Gastroesophageal sphincter (tissue), 4 donors: ENCODE results near the gene KDM4F. TPM values are rescaled to one million over a fixed set of nuclear protein-coding genes. Genes with fewer than 3 reads are reported as not detected.

Experiments
- ATAC-seq: fragments of 150-250 bp; one replicate; pipeline ENCODE4 v1.9.1; 2016; ENCODE audit warnings: mild to moderate bottlenecking, moderate library complexity
- H3K27ac ChIP-seq, 4 donors: fragments of 200-600 bp; sonication (generic) in 3 of 4; 1 replicate in 3 of 4; 2 replicates in 1 of 4; pipeline ENCODE4 v1.5.1; 2016 to 2019
- H3K27me3 ChIP-seq: fragments of 200-600 bp; sonication (generic); one replicate; pipeline ENCODE4 v1.5.1; 2019
- H3K36me3 ChIP-seq, 2 donors: fragments of 200-600 bp; sonication (generic); one replicate each; pipeline ENCODE4 v1.5.1; 2019; ENCODE audit warnings: control low read depth in 1 of 2
- H3K4me1 ChIP-seq, 3 donors: fragments of 200-600 bp; sonication (generic); 1 replicate in 2 of 3; 2 replicates in 1 of 3; pipeline ENCODE4 v1.5.1; 2016 to 2019; ENCODE audit warnings: control low read depth in 2 of 3
- H3K4me3 ChIP-seq, 2 donors: fragments of 200-600 bp; sonication (generic); one replicate each; pipeline ENCODE4 v1.5.1; 2019; ENCODE audit warnings: mild to moderate bottlenecking in 1 of 2, moderate library complexity in 1 of 2
- H3K9me3 ChIP-seq, 3 donors: fragments of 200-600 bp; sonication (generic); one replicate each; pipeline ENCODE4 v1.5.1; 2017 to 2019; ENCODE audit warnings: control low read depth in 2 of 3
- EP300 ChIP-seq: sonication (generic); formaldehyde crosslinking; IDR thresholded peaks from one replicate; pipeline ENCODE4 v1.6.1; 2017; ENCODE audit warnings: antibody characterized with exemption, mild to moderate bottlenecking
- POLR2A ChIP-seq, 2 donors: fragments of 450-650 bp; IDR thresholded peaks; one replicate each; pipeline ENCODE4 v1.6.1; 2017; ENCODE audit warnings: antibody characterized with exemption in 2 of 2, mild to moderate bottlenecking in 2 of 2, moderate library complexity in 1 of 2
- POLR2AphosphoS5 ChIP-seq: sonication (generic); formaldehyde crosslinking; IDR thresholded peaks from one replicate; pipeline ENCODE4 v1.6.1; 2017; ENCODE audit warnings: antibody characterized with exemption
- WGBS, 2 donors: methylation state at CpG; one replicate each; pipeline ENCODE4 v1.1.5; 2018; ENCODE audit warnings: low coverage in 1 of 2; 5-methylcytosine and 5-hydroxymethylcytosine counted together
- total RNA-seq, 4 donors: library from RNA; depleted of rRNA; stranded (reverse); fragments of >200 nt; gene quantifications; one replicate each; pipeline ENCODE4 v1.1.0, GENCODE V29; 2016
- TF ChIP-seq, protein P1 (sequence below), 4 experiments: fragments of 200-600 bp in 2 of 4; fragments of 450-650 bp in 2 of 4; sonication (generic) in 1 of 4; IDR thresholded peaks; one replicate each; pipeline ENCODE4 v1.5.1; 2017 to 2019; ENCODE audit warnings: antibody characterized with exemption in 4 of 4, mild to moderate bottlenecking in 2 of 4, moderate library complexity in 2 of 4

Gene KDM4F
- total RNA-seq, 4 donors from 2014 or later: 0.15 TPM; not detected in 3

DNA sequence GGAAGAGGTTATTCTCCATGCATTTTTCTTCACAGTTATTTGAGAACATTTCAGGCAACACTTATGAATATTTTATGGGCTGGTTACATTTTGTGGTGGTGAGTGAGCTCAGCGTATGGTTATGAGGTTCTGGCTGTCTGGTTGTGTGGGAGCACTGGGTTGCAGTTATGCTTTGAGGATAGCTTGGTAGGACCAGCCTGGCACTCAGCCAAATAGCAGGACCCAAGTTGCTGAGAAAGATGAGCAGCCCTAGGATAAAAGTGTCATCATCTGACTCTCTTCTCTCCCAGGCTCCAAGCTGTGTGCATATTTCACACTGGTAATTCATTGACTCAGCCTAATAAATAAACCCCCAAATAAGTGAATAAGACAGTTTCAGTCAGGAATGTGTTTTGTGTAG is 9.4 kb downstream of the KDM4F start:
- 100% methylated on average over 1 of the region's 1 CpG; no CpG with 5 or more reads in 1 of the 2 donors for WGBS, 2 donors
- H3K27ac ChIP-seq: no peak overlapping the region
- peaks cover 7% of the 10 kb centered on the region for H3K27me3 ChIP-seq
- TF ChIP-seq EP300: no peak
- TF ChIP-seq, protein P1, sequence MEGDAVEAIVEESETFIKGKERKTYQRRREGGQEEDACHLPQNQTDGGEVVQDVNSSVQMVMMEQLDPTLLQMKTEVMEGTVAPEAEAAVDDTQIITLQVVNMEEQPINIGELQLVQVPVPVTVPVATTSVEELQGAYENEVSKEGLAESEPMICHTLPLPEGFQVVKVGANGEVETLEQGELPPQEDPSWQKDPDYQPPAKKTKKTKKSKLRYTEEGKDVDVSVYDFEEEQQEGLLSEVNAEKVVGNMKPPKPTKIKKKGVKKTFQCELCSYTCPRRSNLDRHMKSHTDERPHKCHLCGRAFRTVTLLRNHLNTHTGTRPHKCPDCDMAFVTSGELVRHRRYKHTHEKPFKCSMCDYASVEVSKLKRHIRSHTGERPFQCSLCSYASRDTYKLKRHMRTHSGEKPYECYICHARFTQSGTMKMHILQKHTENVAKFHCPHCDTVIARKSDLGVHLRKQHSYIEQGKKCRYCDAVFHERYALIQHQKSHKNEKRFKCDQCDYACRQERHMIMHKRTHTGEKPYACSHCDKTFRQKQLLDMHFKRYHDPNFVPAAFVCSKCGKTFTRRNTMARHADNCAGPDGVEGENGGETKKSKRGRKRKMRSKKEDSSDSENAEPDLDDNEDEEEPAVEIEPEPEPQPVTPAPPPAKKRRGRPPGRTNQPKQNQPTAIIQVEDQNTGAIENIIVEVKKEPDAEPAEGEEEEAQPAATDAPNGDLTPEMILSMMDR (IDR thresholded peaks at IDR 0.05): no peak
- no peak overlapping the region for H3K4me3 ChIP-seq
- ATAC-seq: no peak
- H3K36me3 ChIP-seq: no peaks in the 10 kb centered on the region
- no peaks in the 10 kb centered on the region for H3K9me3 ChIP-seq
- no peaks in the 10 kb centered on the region for H3K4me1 ChIP-seq

DNA sequence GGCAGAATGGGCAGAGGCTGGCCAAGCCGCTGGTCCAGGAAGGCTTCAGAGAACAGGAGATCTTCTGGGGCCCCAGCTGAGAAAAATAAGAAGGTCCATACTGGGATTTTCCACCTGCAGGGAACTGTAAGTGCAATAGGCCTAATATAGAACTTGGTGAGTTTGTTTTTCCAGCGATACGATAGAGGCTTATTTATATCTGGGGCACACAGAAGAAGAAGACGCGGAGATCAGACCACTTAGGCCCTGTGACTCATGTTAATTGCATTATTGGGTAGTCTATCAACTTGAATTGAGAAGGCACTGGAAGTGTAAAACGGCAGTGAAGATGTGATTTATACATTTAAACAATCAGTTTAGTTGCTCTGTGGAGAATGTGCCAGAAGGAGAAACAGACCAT is 9.8 kb downstream of the KDM4F start:
- ATAC-seq: no peak
- TF ChIP-seq, protein P1 (IDR thresholded peaks at IDR 0.05): no peak
- TF ChIP-seq POLR2AphosphoS5 (no peak), EP300 (no peak), POLR2A (IDR thresholded peaks at IDR 0.05) (no peak)
- Histone ChIP-seq H3K9me3 (no peaks in the 10 kb centered on the region), H3K27me3 (peaks cover 3% of the 10 kb centered on the region), H3K4me1 (no peaks in the 10 kb centered on the region), H3K4me3 (no peak overlapping the region), H3K36me3 (no peaks in the 10 kb centered on the region), H3K27ac (no peak overlapping the region)
- 78 to 79% methylated on average over 4 to 6 of the region's 6 CpGs for WGBS, 2 donors

DNA sequence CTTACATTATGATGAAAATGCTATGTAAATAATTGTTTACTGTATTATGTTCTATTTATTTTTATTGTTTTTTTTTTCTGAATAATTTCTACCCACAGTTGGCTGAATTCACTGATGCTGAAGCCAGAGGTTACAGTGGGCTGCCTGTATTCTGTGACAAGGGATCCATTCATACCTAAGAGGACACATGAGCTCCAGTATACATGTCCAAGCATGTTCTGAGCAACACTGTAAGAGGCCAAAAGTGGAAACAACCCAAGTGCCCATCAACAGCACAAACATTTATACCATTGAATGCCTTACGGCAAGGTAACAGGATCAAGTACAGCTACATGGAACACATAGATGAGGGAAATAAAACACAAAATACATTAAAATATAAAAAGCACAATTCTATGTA is 16.1 kb downstream of the KDM4F start:
- H3K36me3 ChIP-seq: no peaks in the 10 kb centered on the region
- no peak for ATAC-seq
- WGBS, 2 donors: 100% methylated on average over 1 of the region's 1 CpG
- no peaks in the 10 kb centered on the region for H3K9me3 ChIP-seq
- TF ChIP-seq POLR2A (IDR thresholded peaks at IDR 0.05) (no peak), EP300 (no peak), POLR2AphosphoS5 (no peak)
- TF ChIP-seq, protein P1 (IDR thresholded peaks at IDR 0.05): no peak
- H3K4me1 ChIP-seq: peaks cover 0 to 22% (median 3%) of the 10 kb centered on the region in 3 donors
- H3K27me3 ChIP-seq: no peaks in the 10 kb centered on the region
- H3K4me3 ChIP-seq: no peak overlapping the region
- no peak overlapping the region for H3K27ac ChIP-seq

DNA sequence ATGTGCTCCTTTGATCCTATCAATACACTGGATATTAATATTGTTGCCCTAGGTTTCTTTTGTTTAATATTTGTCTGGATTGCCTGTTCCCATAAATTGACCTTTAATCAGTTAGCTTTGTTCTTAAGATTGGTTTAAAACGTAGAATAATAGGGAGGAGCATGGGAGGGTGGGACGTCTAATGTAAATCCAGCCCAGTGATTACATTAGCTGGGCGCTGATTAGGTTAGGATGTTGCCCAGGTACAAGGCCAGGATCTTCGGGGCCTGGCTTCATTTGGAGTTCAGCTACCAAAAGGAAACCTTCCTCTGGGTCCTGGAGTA is 17.5 kb downstream of the KDM4F start, which contains the start of gene SRSF8:
Gene SRSF8, plus strand, starts transcription at position 204 of the 323 bp plus-strand sequence. CDS start 308 bp downstream, outside the sequence.
- Histone ChIP-seq H3K4me1 (peaks cover 0 to 31% (median 3%) of the 10 kb centered on the region in 3 donors), H3K27me3 (no peaks in the 10 kb centered on the region), H3K9me3 (no peaks in the 10 kb centered on the region), H3K4me3 (peak within 1 kb of the TSS; percentile 74), H3K36me3 (no peaks in the 10 kb centered on the region), H3K27ac (peak within 1 kb of the TSS; percentile 94 to 98 (median 96))
- no peak for TF ChIP-seq EP300
- no peak for TF ChIP-seq POLR2AphosphoS5
- no peak for TF ChIP-seq POLR2A (IDR thresholded peaks at IDR 0.05)
- TF ChIP-seq, protein P1 (IDR thresholded peaks at IDR 0.05): no peak
- ATAC-seq: no peak
- WGBS, 2 donors: 0% methylated on average over 2 to 4 of the region's 4 CpGs

DNA sequence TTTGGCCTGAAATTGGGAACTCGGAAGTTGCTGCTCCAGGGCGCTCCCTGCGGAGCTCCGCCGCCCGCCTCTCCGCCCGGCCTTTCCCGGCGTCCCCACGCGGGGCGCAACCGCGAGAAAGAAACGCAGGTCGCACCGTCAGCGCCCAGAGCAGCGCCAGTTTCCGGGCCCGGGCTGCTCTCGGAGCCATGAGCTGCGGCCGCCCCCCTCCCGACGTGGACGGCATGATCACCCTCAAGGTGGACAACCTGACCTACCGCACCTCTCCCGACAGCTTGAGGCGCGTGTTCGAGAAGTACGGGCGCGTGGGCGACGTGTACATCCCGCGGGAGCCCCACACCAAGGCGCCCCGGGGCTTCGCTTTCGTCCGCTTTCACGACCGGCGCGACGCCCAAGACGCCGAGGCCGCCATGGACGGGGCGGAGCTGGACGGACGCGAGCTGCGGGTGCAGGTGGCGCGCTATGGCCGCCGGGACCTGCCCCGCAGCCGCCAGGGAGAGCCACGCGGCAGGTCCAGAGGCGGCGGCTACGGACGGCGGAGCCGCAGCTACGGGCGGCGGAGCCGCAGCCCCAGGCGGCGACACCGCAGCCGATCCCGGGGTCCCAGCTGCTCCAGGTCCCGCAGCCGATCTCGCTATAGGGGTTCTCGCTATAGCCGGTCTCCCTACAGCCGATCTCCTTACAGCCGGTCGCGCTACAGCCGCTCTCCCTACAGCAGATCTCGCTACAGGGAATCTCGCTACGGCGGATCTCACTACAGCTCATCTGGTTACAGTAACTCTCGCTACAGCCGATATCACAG is 18.0 kb downstream of the KDM4F start:
- H3K27me3 ChIP-seq: no peaks in the 10 kb centered on the region
- WGBS, 2 donors: 0% methylated on average over 17 of the region's 98 CpGs; no CpG with 5 or more reads in 1 of the 2 donors
- TF ChIP-seq POLR2AphosphoS5 (peak; percentile 91), EP300 (no peak), POLR2A (IDR thresholded peaks at IDR 0.05) (peak; percentile 55 to 61)
- TF ChIP-seq, protein P1 (IDR thresholded peaks at IDR 0.05): peak; percentile 42 to 88 (median 73)
- no peaks in the 10 kb centered on the region for H3K36me3 ChIP-seq
- H3K27ac ChIP-seq: peak overlapping the region; percentile 94 to 98 (median 96)
- ATAC-seq: peak; percentile 92
- peak overlapping the region; percentile 74 for H3K4me3 ChIP-seq
- no peaks in the 10 kb centered on the region for H3K9me3 ChIP-seq
- H3K4me1 ChIP-seq: peaks cover 0 to 31% (median 3%) of the 10 kb centered on the region in 3 donors
